ENCODE results near the gene GALNT2.

GALNT2 gene

GRCh38 chr1:230077436-230078213 is 10.6 kb downstream of the GALNT2 start:
- H3K4me1 ChIP-seq (ENCODE audit: control insufficient read depth in 1 of 2, insufficient read depth in 2 of 2, low read length in 2 of 2) = peaks cover 4 to 8% of the 10 kb centered on the region in 2 donors
- no peaks in the 10 kb centered on the region for H3K27me3 ChIP-seq (ENCODE audit: control insufficient read depth in 1 of 2, insufficient read depth in 2 of 2, low read length in 2 of 2)
- no peak overlapping the region for H3K9ac ChIP-seq (ENCODE audit: low read depth in 1 of 2, low read length in 2 of 2)
- peaks cover 0 to 2% of the 10 kb centered on the region in 2 donors for H3K36me3 ChIP-seq (ENCODE audit: control insufficient read depth in 1 of 2, insufficient read depth in 2 of 2, low read length in 2 of 2)
- no peaks in the 10 kb centered on the region for H3K9me3 ChIP-seq (ENCODE audit: control insufficient read depth in 1 of 2, low read length in 2 of 2)
- H3K4me3 ChIP-seq (ENCODE audit: low read depth in 1 of 2, low read length in 2 of 2) = no peak overlapping the region
- H3K27ac ChIP-seq (ENCODE audit: low read depth, low read length) = no peak overlapping the region

DNA sequence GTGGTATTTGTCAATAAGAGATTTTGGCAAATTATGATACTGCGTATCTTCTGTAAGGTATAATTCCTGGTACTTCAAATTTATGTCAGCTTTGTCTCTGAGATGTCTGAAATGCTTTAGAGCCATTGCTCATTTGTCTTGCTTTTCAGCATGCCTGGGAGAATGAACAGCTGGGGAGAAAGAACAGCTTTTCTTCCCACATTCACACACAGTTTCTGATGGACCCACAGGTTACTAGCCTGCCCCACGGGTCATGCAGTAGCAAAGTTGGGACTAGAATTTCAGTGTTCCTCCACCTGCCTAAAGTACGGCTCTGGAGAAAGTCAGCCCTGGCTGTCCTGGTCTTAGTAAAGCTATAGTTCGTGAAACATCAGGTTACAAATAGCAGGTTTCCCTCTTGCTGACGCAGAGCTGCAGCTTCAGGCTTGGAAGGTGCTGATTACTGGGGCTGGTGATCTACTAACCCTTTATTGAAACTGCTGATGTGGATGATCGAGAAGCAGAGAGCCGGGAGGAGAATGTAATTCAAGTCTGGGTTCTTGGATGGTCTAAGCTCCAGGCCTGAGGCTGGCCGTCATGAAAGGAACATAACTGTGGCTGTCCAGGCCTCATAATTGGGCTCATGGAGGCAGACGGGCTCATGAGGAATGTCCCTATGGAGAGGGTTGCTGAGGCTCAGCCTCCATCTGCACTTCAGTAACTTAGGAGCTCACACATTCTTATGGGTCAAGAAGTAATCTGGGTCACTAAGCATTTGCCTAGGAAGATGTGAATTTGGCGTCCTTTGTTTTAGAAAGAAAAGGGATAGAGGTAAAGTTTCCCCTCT is 12.4 kb downstream of the GALNT2 start:
- Histone ChIP-seq H3K9me3 (ENCODE audit: control insufficient read depth in 1 of 2, low read length in 2 of 2) (no peaks in the 10 kb centered on the region), H3K4me1 (ENCODE audit: control insufficient read depth in 1 of 2, insufficient read depth in 2 of 2, low read length in 2 of 2) (peaks cover 4 to 7% of the 10 kb centered on the region in 2 donors), H3K27me3 (ENCODE audit: control insufficient read depth in 1 of 2, insufficient read depth in 2 of 2, low read length in 2 of 2) (no peaks in the 10 kb centered on the region), H3K27ac (ENCODE audit: low read depth, low read length) (no peak overlapping the region), H3K36me3 (ENCODE audit: control insufficient read depth in 1 of 2, insufficient read depth in 2 of 2, low read length in 2 of 2) (peaks cover 0 to 2% of the 10 kb centered on the region in 2 donors), H3K4me3 (ENCODE audit: low read depth in 1 of 2, low read length in 2 of 2) (no peak overlapping the region), H3K9ac (ENCODE audit: low read depth in 1 of 2, low read length in 2 of 2) (no peak overlapping the region)

GRCh38 chr1:230080822-230081221 is 13.8 kb downstream of the GALNT2 start:
- H3K9me3 ChIP-seq (ENCODE audit: control insufficient read depth in 1 of 2, low read length in 2 of 2) = no peaks in the 10 kb centered on the region
- H3K27ac ChIP-seq (ENCODE audit: low read depth, low read length) = no peak overlapping the region
- H3K27me3 ChIP-seq (ENCODE audit: control insufficient read depth in 1 of 2, insufficient read depth in 2 of 2, low read length in 2 of 2) = no peaks in the 10 kb centered on the region
- no peak overlapping the region for H3K4me3 ChIP-seq (ENCODE audit: low read depth in 1 of 2, low read length in 2 of 2)
- H3K9ac ChIP-seq (ENCODE audit: low read depth in 1 of 2, low read length in 2 of 2) = no peak overlapping the region
- H3K4me1 ChIP-seq (ENCODE audit: control insufficient read depth in 1 of 2, insufficient read depth in 2 of 2, low read length in 2 of 2) = peaks cover 10 to 11% of the 10 kb centered on the region in 2 donors
- peaks cover 0 to 2% of the 10 kb centered on the region in 2 donors for H3K36me3 ChIP-seq (ENCODE audit: control insufficient read depth in 1 of 2, insufficient read depth in 2 of 2, low read length in 2 of 2)

GRCh38 chr1:230081751-230082150 is 14.7 kb downstream of the GALNT2 start:
- Histone ChIP-seq H3K27me3 (ENCODE audit: control insufficient read depth in 1 of 2, insufficient read depth in 2 of 2, low read length in 2 of 2) (no peaks in the 10 kb centered on the region), H3K4me3 (ENCODE audit: low read depth in 1 of 2, low read length in 2 of 2) (no peak overlapping the region), H3K4me1 (ENCODE audit: control insufficient read depth in 1 of 2, insufficient read depth in 2 of 2, low read length in 2 of 2) (peaks cover 11% of the 10 kb centered on the region in 2 donors), H3K27ac (ENCODE audit: low read depth, low read length) (no peak overlapping the region), H3K9ac (ENCODE audit: low read depth in 1 of 2, low read length in 2 of 2) (no peak overlapping the region), H3K36me3 (ENCODE audit: control insufficient read depth in 1 of 2, insufficient read depth in 2 of 2, low read length in 2 of 2) (no peaks in the 10 kb centered on the region), H3K9me3 (ENCODE audit: control insufficient read depth in 1 of 2, low read length in 2 of 2) (no peaks in the 10 kb centered on the region)

GRCh38 chr1:230082211-230082610 is 15.2 kb downstream of the GALNT2 start:
- Histone ChIP-seq H3K9ac (ENCODE audit: low read depth in 1 of 2, low read length in 2 of 2) (no peak overlapping the region), H3K9me3 (ENCODE audit: control insufficient read depth in 1 of 2, low read length in 2 of 2) (no peaks in the 10 kb centered on the region), H3K27me3 (ENCODE audit: control insufficient read depth in 1 of 2, insufficient read depth in 2 of 2, low read length in 2 of 2) (no peaks in the 10 kb centered on the region), H3K4me3 (ENCODE audit: low read depth in 1 of 2, low read length in 2 of 2) (no peak overlapping the region), H3K36me3 (ENCODE audit: control insufficient read depth in 1 of 2, insufficient read depth in 2 of 2, low read length in 2 of 2) (no peaks in the 10 kb centered on the region), H3K27ac (ENCODE audit: low read depth, low read length) (no peak overlapping the region), H3K4me1 (ENCODE audit: control insufficient read depth in 1 of 2, insufficient read depth in 2 of 2, low read length in 2 of 2) (peaks cover 11 to 14% of the 10 kb centered on the region in 2 donors)

- Histone ChIP-seq H3K4me1 (ENCODE audit: control insufficient read depth in 1 of 2, insufficient read depth in 2 of 2, low read length in 2 of 2) (peaks cover 11 to 14% of the 10 kb centered on the region in 2 donors), H3K9ac (ENCODE audit: low read depth in 1 of 2, low read length in 2 of 2) (no peak overlapping the region), H3K27me3 (ENCODE audit: control insufficient read depth in 1 of 2, insufficient read depth in 2 of 2, low read length in 2 of 2) (no peaks in the 10 kb centered on the region), H3K27ac (ENCODE audit: low read depth, low read length) (no peak overlapping the region), H3K9me3 (ENCODE audit: control insufficient read depth in 1 of 2, low read length in 2 of 2) (no peaks in the 10 kb centered on the region), H3K4me3 (ENCODE audit: low read depth in 1 of 2, low read length in 2 of 2) (no peak overlapping the region), H3K36me3 (ENCODE audit: control insufficient read depth in 1 of 2, insufficient read depth in 2 of 2, low read length in 2 of 2) (no peaks in the 10 kb centered on the region)
These were observed 16.0 kb downstream of the GALNT2 start for GRCh38 chr1:230083053-230083452.

GRCh38 chr1:230083746-230084407 is 16.8 kb downstream of the GALNT2 start:
- Histone ChIP-seq H3K4me1 (ENCODE audit: control insufficient read depth in 1 of 2, insufficient read depth in 2 of 2, low read length in 2 of 2) (peaks cover 11 to 14% of the 10 kb centered on the region in 2 donors), H3K9me3 (ENCODE audit: control insufficient read depth in 1 of 2, low read length in 2 of 2) (no peaks in the 10 kb centered on the region), H3K9ac (ENCODE audit: low read depth in 1 of 2, low read length in 2 of 2) (no peak overlapping the region), H3K27me3 (ENCODE audit: control insufficient read depth in 1 of 2, insufficient read depth in 2 of 2, low read length in 2 of 2) (no peaks in the 10 kb centered on the region), H3K4me3 (ENCODE audit: low read depth in 1 of 2, low read length in 2 of 2) (no peak overlapping the region), H3K36me3 (ENCODE audit: control insufficient read depth in 1 of 2, insufficient read depth in 2 of 2, low read length in 2 of 2) (no peaks in the 10 kb centered on the region), H3K27ac (ENCODE audit: low read depth, low read length) (no peak overlapping the region)

GRCh38 chr1:230084408-230085177 is 17.6 kb downstream of the GALNT2 start:
- peaks cover 11 to 14% of the 10 kb centered on the region in 2 donors for H3K4me1 ChIP-seq (ENCODE audit: control insufficient read depth in 1 of 2, insufficient read depth in 2 of 2, low read length in 2 of 2)
- H3K9me3 ChIP-seq (ENCODE audit: control insufficient read depth in 1 of 2, low read length in 2 of 2) = no peaks in the 10 kb centered on the region
- no peak overlapping the region for H3K9ac ChIP-seq (ENCODE audit: low read depth in 1 of 2, low read length in 2 of 2)
- no peaks in the 10 kb centered on the region for H3K36me3 ChIP-seq (ENCODE audit: control insufficient read depth in 1 of 2, insufficient read depth in 2 of 2, low read length in 2 of 2)
- no peak overlapping the region for H3K4me3 ChIP-seq (ENCODE audit: low read depth in 1 of 2, low read length in 2 of 2)
- no peaks in the 10 kb centered on the region for H3K27me3 ChIP-seq (ENCODE audit: control insufficient read depth in 1 of 2, insufficient read depth in 2 of 2, low read length in 2 of 2)
- no peak overlapping the region for H3K27ac ChIP-seq (ENCODE audit: low read depth, low read length)

DNA sequence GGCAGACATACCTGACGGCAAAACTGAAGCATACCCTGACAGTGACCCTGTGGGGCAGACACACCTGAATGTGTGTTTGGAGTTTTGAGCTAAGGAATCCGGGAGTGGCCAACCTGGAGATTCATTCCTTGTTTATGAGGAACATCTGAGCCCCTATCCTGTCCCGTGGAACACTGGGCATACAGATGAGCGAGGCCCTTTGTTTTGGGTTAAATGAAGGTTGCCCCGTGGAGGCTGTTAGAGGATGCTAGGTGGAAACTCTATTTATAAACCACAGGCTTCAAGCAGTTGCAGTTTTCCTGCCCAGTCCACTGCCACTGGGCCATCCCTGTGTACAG is 18.1 kb downstream of the GALNT2 start:
- H3K4me1 ChIP-seq (ENCODE audit: control insufficient read depth in 1 of 2, insufficient read depth in 2 of 2, low read length in 2 of 2) = peaks cover 11 to 15% of the 10 kb centered on the region in 2 donors
- H3K9ac ChIP-seq (ENCODE audit: low read depth in 1 of 2, low read length in 2 of 2) = no peak overlapping the region
- H3K27me3 ChIP-seq (ENCODE audit: control insufficient read depth in 1 of 2, insufficient read depth in 2 of 2, low read length in 2 of 2) = no peaks in the 10 kb centered on the region
- no peak overlapping the region for H3K27ac ChIP-seq (ENCODE audit: low read depth, low read length)
- H3K9me3 ChIP-seq (ENCODE audit: control insufficient read depth in 1 of 2, low read length in 2 of 2) = no peaks in the 10 kb centered on the region
- no peak overlapping the region for H3K4me3 ChIP-seq (ENCODE audit: low read depth in 1 of 2, low read length in 2 of 2)
- H3K36me3 ChIP-seq (ENCODE audit: control insufficient read depth in 1 of 2, insufficient read depth in 2 of 2, low read length in 2 of 2) = no peaks in the 10 kb centered on the region
